Endothelial cell of umbilical vein (primary cell): Measurements from ENCODE around the gene PIGB. TPM values are rescaled to one million over a fixed set of nuclear protein-coding genes. Genes with fewer than 3 reads are reported as not detected.

Experiments
- BruUV-seq: library from RNA; stranded (reverse); fragments of 400-500 nt; replicated peaks from 2 replicates; lab custom pipeline; 2021; lab: Mats Ljungman, UMichigan
- CTCF ChIA-PET: fragments of 300-600, 350-600 bp; sonication (Branson Sonifier 250); formaldehyde crosslinking; loops from one replicate; lab custom pipeline; 2021; ENCODE audit warnings: antibody characterized with exemption, inconsistent platforms; lab: Charles Lee
- POLR2A ChIA-PET: fragments of 300-600, 350-600 bp; sonication (Branson Sonifier 250); formaldehyde crosslinking; loops from one replicate; lab custom pipeline; 2021; ENCODE audit warnings: antibody characterized with exemption, inconsistent platforms; lab: Charles Lee
- DNase-seq: peaks from one replicate; pipeline ENCODE4 v3.0.0-alpha.2; 2011; ENCODE audit warnings: low read depth, low spot score
- FAIRE-seq: peaks from 2 replicates; lab custom pipeline; 2011; peaks lifted over from hg19 to GRCh38; lab: Jason Lieb, UNC
- H2AFZ ChIP-seq: 2 replicates; pipeline ENCODE4 v1.6.0; 2012; ENCODE audit warnings: low read depth, low read length, control low read depth, inconsistent platforms
- H3K27ac ChIP-seq: 2 replicates; pipeline ENCODE4 v1.5.1; 2011; ENCODE audit warnings: low read depth, mild to moderate bottlenecking, control low read depth, low read length, moderate library complexity; ENCODE audit not compliant: insufficient read depth
- H3K27me3 ChIP-seq, 2 experiments: 2 replicates each; pipeline versions ENCODE4 v1.6.0 to v1.6.1; 2011; ENCODE audit warnings: low read length in 2 of 2, mixed read lengths in 1 of 2; ENCODE audit not compliant: control insufficient read depth in 2 of 2, insufficient read depth in 2 of 2
- H3K36me3 ChIP-seq, 2 experiments: 2 replicates in 1 of 2; 3 replicates in 1 of 2; pipeline ENCODE4 v1.5.1; 2011; ENCODE audit warnings: low read length in 2 of 2, mild to moderate bottlenecking in 1 of 2, moderate library complexity in 1 of 2; ENCODE audit not compliant: control insufficient read depth in 2 of 2, insufficient read depth in 2 of 2; ENCODE audit errors: extremely low read depth in 1 of 2
- H3K4me1 ChIP-seq: 3 replicates; pipeline ENCODE4 v1.5.1; 2011; ENCODE audit warnings: mild to moderate bottlenecking, low read length; ENCODE audit not compliant: control insufficient read depth, insufficient read depth; ENCODE audit errors: extremely low read depth
- H3K4me2 ChIP-seq: 2 replicates; pipeline ENCODE4 v1.6.1; 2011; ENCODE audit warnings: low read length, control low read depth, mixed read lengths; ENCODE audit not compliant: insufficient read depth
- H3K4me3 ChIP-seq, 3 experiments: fragments of 200-600 bp in 1 of 3; sonication (generic), shearing (Covaris generic) in 1 of 3; replicated peaks in 1 of 3; 2 replicates each; pipeline ENCODE4 v1.5.1; 2011 to 2016; ENCODE audit warnings: control low read depth in 3 of 3, low read length in 3 of 3, mild to moderate bottlenecking in 2 of 3, inconsistent platforms in 1 of 3, low read depth in 1 of 3, moderate library complexity in 1 of 3; ENCODE audit not compliant: insufficient read depth in 1 of 3
- H3K79me2 ChIP-seq: 2 replicates; pipeline ENCODE4 v1.6.0; 2012; ENCODE audit warnings: low read length, inconsistent platforms; ENCODE audit not compliant: control insufficient read depth, insufficient read depth
- H3K9ac ChIP-seq: replicated peaks from 2 replicates; pipeline ENCODE3; 2011; ENCODE audit warnings: low read length, control low read depth; ENCODE audit not compliant: insufficient read depth; ENCODE audit errors: extremely low read depth
- H3K9me1 ChIP-seq: replicated peaks from 3 replicates; pipeline ENCODE4 v1.6.0; 2011; ENCODE audit warnings: mild to moderate bottlenecking, low read length; ENCODE audit not compliant: control insufficient read depth, insufficient read depth; ENCODE audit errors: extremely low read depth
- H3K9me3 ChIP-seq: replicated peaks from 2 replicates; pipeline ENCODE4 v1.5.1; 2012; ENCODE audit warnings: low read length, inconsistent platforms; ENCODE audit not compliant: control insufficient read depth, insufficient read depth
- H4K20me1 ChIP-seq: replicated peaks from 2 replicates; pipeline ENCODE3; 2011; ENCODE audit warnings: mild to moderate bottlenecking, low read length; ENCODE audit not compliant: control insufficient read depth, insufficient read depth; ENCODE audit errors: extremely low read depth
- EZH2 ChIP-seq: IDR thresholded peaks from 2 replicates; pipeline ENCODE4 v1.6.1; 2012; ENCODE audit warnings: borderline replicate concordance, low read depth, mild to moderate bottlenecking, moderate library complexity, low read length, inconsistent platforms; ENCODE audit not compliant: severe bottlenecking
- FOS ChIP-seq: IDR thresholded peaks from 2 replicates; pipeline ENCODE4 v1.6.1; 2011; ENCODE audit warnings: mild to moderate bottlenecking, low read length, moderate library complexity, borderline replicate concordance; ENCODE audit not compliant: insufficient read depth
- GATA2 ChIP-seq: IDR thresholded peaks from 2 replicates; pipeline ENCODE4 v1.7.0; 2011; ENCODE audit warnings: low read depth, mild to moderate bottlenecking, moderate library complexity, mixed read lengths, low read length; ENCODE audit not compliant: insufficient read length, insufficient read depth
- JUN ChIP-seq: IDR thresholded peaks from 2 replicates; pipeline ENCODE4 v1.6.1; 2011; ENCODE audit warnings: borderline replicate concordance, low read depth; ENCODE audit not compliant: insufficient read length, insufficient read depth
- MYC ChIP-seq: IDR thresholded peaks from one replicate; pipeline ENCODE4 v1.6.1; 2011; ENCODE audit warnings: mild to moderate bottlenecking, low read depth, low read length
- POLR2A ChIP-seq: IDR thresholded peaks from 2 replicates; pipeline ENCODE4 v1.6.1; 2012; ENCODE audit warnings: low read depth, mild to moderate bottlenecking, control low read depth, low read length
- POLR2AphosphoS5 ChIP-seq: IDR thresholded peaks from 2 replicates; pipeline ENCODE4 v1.6.1; 2012; ENCODE audit warnings: low read depth, mild to moderate bottlenecking, control low read depth, low read length, moderate library complexity; ENCODE audit not compliant: insufficient read depth
- dilution Hi-C: fragments of 300-500 bp; cut with MboI; formaldehyde crosslinking; loops from one replicate; pipeline ENCODE4 v1.15.0; 2019; ENCODE audit warnings: low sequenced_read_pairs; ENCODE audit not compliant: extremely low pct_ligation_motif_present
- intact Hi-C: fragments of 100-400 bp; cut with micrococcal nuclease; formaldehyde crosslinking; loops from one replicate; pipeline ENCODE4 v1.10.0; 2022
- polyA plus RNA-seq, 4 experiments: library from polyadenylated mRNA; depleted of rRNA in 3 of 4; stranded (reverse) in 3 of 4; unstranded in 1 of 4; fragments of >200 nt; gene quantifications; 2 replicates each; pipeline versions ENCODE4 v1.2.1 to v1.2.3, GENCODE V29; 2011 to 2012; ENCODE audit warnings: missing spikeins in 1 of 4
- total RNA-seq: library from RNA; stranded (reverse); gene quantifications from 2 replicates; pipeline ENCODE4 v1.2.3, GENCODE V29; 2021
- TF ChIP-seq, protein P1 (sequence below): IDR thresholded peaks from 2 replicates; pipeline ENCODE4 v1.6.1; 2011; ENCODE audit not compliant: insufficient read depth, insufficient read length
- TF ChIP-seq, protein P2 (sequence below), 2 donors: IDR thresholded peaks; 1 replicate in 1 of 2; 2 replicates in 1 of 2; pipeline ENCODE4 v1.5.1; 2011; ENCODE audit warnings: low read length in 2 of 2, mild to moderate bottlenecking in 2 of 2, moderate library complexity in 2 of 2, control low read depth in 1 of 2, inconsistent platforms in 1 of 2, low read depth in 1 of 2; ENCODE audit not compliant: insufficient read depth in 1 of 2; ENCODE audit errors: extremely low read depth in 1 of 2

PIGB gene
- total and polyA plus RNA-seq, 2 donors (not counting 3 experiments of a cell fraction or from before 2014, with no cell fraction given): 14.1 to 23.9 TPM

DNA sequence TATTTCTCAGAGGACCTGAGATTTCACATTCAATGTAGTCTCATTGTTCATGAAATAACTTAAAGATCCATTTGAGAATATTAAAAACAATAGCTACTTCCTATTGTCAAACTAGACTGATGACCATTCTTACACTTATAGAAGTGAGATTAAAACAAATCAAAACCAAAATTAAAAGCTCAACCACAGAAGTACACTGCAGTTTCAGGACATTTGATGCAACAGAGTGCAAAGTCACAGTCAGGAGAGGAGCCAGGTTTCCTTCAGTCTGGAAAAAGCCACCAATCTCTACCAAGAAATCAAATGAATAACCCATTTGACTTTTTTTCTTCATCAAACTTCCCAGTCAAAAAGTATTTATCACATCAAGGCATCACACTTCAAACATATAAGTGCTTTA lies 83.7 kb downstream of the PIGB start:
- no peaks in the 10 kb centered on the region for H3K27me3 ChIP-seq
- POLR2A ChIA-PET: no interaction called here
- no peaks in the 10 kb centered on the region for H3K9me1 ChIP-seq
- H3K36me3 ChIP-seq: no peaks in the 10 kb centered on the region
- H3K27ac ChIP-seq: peak overlapping the region; percentile 8
- no peak overlapping the region for H2AFZ ChIP-seq
- H3K4me1 ChIP-seq: peaks cover 23% of the 10 kb centered on the region
- H3K79me2 ChIP-seq: peaks cover 6% of the 10 kb centered on the region
- no peaks in the 10 kb centered on the region for H4K20me1 ChIP-seq
- H3K9me3 ChIP-seq: no peaks in the 10 kb centered on the region
- BruUV-seq: no TSS peak
- FAIRE-seq (no peak), DNase-seq (no peak)
- H3K9ac ChIP-seq: no peak overlapping the region
- H3K4me2 ChIP-seq: peak overlapping the region; percentile 74
- CTCF ChIA-PET: interaction anchor here (0.9 to 1.6 kb wide), 2 partner anchors 33 to 37 kb away, joined by 5 to 8 read pairs; no protein-coding TSS in a partner anchor
- dilution Hi-C loops (no loop called here), intact Hi-C loops (no loop called here)
- H3K4me3 ChIP-seq: no peak overlapping the region
- TF ChIP-seq POLR2A (no peak), GATA2 (no peak), POLR2AphosphoS5 (no peak), FOS (no peak), EZH2 (no peak), JUN (no peak)
- TF ChIP-seq, protein P1, sequence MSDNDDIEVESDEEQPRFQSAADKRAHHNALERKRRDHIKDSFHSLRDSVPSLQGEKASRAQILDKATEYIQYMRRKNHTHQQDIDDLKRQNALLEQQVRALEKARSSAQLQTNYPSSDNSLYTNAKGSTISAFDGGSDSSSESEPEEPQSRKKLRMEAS: no peak

DNA sequence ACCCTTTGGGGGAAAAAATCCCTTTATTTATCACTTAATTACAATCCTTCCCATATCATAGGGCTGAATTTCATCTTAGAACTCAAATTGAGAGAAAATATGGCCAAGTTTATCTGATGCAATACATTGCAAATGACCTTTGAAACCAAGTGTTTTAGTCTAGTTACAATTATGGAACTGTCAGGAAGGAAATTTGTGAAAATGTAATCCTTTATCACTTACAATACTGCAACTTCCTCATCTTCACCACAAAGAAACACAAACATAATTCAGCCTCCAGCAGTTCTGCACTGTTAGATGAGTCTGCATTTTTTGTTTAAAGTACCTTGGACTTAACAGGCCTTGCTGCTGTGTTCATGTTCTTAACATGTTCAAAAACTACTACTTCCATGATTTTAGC lies 84.5 kb downstream of the PIGB start:
- FAIRE-seq: peak; percentile 71
- DNase-seq: peak; percentile 61

More for the DNA sequence above, 84.5 kb downstream of the PIGB start:
- dilution Hi-C loops (no loop called here), intact Hi-C loops (no loop called here)
- peak overlapping the region; percentile 38 for H3K27ac ChIP-seq
- H3K4me3 ChIP-seq: no peak overlapping the region
- no peaks in the 10 kb centered on the region for H3K9me1 ChIP-seq
- H3K9ac ChIP-seq: no peak overlapping the region
- H3K4me2 ChIP-seq: peak overlapping the region; percentile 74
- peak overlapping the region; percentile 11 for H2AFZ ChIP-seq
- no peaks in the 10 kb centered on the region for H3K27me3 ChIP-seq
- POLR2A ChIA-PET: no interaction called here
- BruUV-seq: no TSS peak
- H3K36me3 ChIP-seq: no peaks in the 10 kb centered on the region
- peaks cover 24% of the 10 kb centered on the region for H3K4me1 ChIP-seq
- H3K9me3 ChIP-seq: no peaks in the 10 kb centered on the region
- peaks cover 6% of the 10 kb centered on the region for H3K79me2 ChIP-seq
- CTCF ChIA-PET: no interaction called here
- H4K20me1 ChIP-seq: no peaks in the 10 kb centered on the region
- TF ChIP-seq EZH2 (no peak), JUN (no peak), POLR2A (no peak), POLR2AphosphoS5 (no peak), MYC (no peak), GATA2 (no peak), FOS (no peak)
- TF ChIP-seq, protein P2, sequence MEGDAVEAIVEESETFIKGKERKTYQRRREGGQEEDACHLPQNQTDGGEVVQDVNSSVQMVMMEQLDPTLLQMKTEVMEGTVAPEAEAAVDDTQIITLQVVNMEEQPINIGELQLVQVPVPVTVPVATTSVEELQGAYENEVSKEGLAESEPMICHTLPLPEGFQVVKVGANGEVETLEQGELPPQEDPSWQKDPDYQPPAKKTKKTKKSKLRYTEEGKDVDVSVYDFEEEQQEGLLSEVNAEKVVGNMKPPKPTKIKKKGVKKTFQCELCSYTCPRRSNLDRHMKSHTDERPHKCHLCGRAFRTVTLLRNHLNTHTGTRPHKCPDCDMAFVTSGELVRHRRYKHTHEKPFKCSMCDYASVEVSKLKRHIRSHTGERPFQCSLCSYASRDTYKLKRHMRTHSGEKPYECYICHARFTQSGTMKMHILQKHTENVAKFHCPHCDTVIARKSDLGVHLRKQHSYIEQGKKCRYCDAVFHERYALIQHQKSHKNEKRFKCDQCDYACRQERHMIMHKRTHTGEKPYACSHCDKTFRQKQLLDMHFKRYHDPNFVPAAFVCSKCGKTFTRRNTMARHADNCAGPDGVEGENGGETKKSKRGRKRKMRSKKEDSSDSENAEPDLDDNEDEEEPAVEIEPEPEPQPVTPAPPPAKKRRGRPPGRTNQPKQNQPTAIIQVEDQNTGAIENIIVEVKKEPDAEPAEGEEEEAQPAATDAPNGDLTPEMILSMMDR (IDR thresholded peaks at IDR 0.05; ENCODE audit: extremely low read depth in 1 of 2, insufficient read depth in 1 of 2, low read depth in 1 of 2, low read length in 2 of 2): no peak
- TF ChIP-seq, protein P1: no peak
